H1 (cell line): ENCODE results near the gene PPP2R1A.

Source experiments
- BRCA1 ChIP-seq: IDR thresholded peaks from 2 replicates; pipeline ENCODE4 v1.6.1; 2012; ENCODE audit warnings: low read depth, low read length, improper control_type of control experiment
- CHD1 ChIP-seq: IDR thresholded peaks from 2 replicates; pipeline ENCODE4 v1.6.1; 2012; ENCODE audit warnings: low read depth, low read length, improper control_type of control experiment
- CTCF ChIP-seq, 3 experiments: IDR thresholded peaks; 1 replicate in 2 of 3; 2 replicates in 1 of 3; pipeline versions ENCODE4 v1.5.1 to v1.6.1; 2011; ENCODE audit warnings: low read length in 3 of 3, mild to moderate bottlenecking in 3 of 3, inconsistent platforms in 2 of 3, low read depth in 1 of 3, moderate library complexity in 1 of 3; ENCODE audit not compliant: insufficient read depth in 1 of 3; ENCODE audit errors: control extremely low read depth in 1 of 3
- EGR1 ChIP-seq: IDR thresholded peaks from 2 replicates; pipeline ENCODE4 v1.6.1; 2011; ENCODE audit warnings: low read depth, low read length, borderline replicate concordance
- JUND ChIP-seq: IDR thresholded peaks from 2 replicates; pipeline ENCODE4 v1.6.1; 2011; ENCODE audit warnings: mild to moderate bottlenecking, improper control_type of control experiment, low read length
- PHF8 ChIP-seq: fragments of 200-600 bp; sonication (generic); conservative IDR thresholded peaks from 2 replicates; pipeline ENCODE4 v1.7.1; 2012; ENCODE audit warnings: low read depth, mild to moderate bottlenecking, inconsistent platforms, low read length, moderate library complexity
- POLR2A ChIP-seq, 2 experiments: IDR thresholded peaks; 1 replicate in 1 of 2; 2 replicates in 1 of 2; pipeline ENCODE4 v1.6.1; 2011; ENCODE audit warnings: low read depth in 2 of 2, low read length in 2 of 2, mild to moderate bottlenecking in 2 of 2; ENCODE audit errors: control extremely low read depth in 1 of 2
- RBBP5 ChIP-seq: IDR thresholded peaks from 2 replicates; pipeline ENCODE4 v1.7.1; 2012; ENCODE audit warnings: low read depth, mild to moderate bottlenecking, inconsistent platforms, low read length, moderate library complexity, borderline replicate concordance
- SIX5 ChIP-seq: IDR thresholded peaks from 2 replicates; pipeline ENCODE4 v1.6.1; 2011; ENCODE audit warnings: mild to moderate bottlenecking, low read depth, low read length
- SP1 ChIP-seq: IDR thresholded peaks from 2 replicates; pipeline ENCODE4 v1.6.1; 2011; ENCODE audit warnings: low read depth, low read length
- YY1 ChIP-seq: IDR thresholded peaks from 2 replicates; pipeline ENCODE4 v1.6.1; 2011; ENCODE audit warnings: low read depth, mild to moderate bottlenecking, low read length
- ZNF274 ChIP-seq: IDR thresholded peaks from 2 replicates; pipeline ENCODE4 v1.7.0; 2012; ENCODE audit warnings: low read length, borderline replicate concordance; ENCODE audit errors: extremely low read depth
- TF ChIP-seq, protein P1 (sequence below): IDR thresholded peaks from 2 replicates; pipeline ENCODE4 v1.6.1; 2012; ENCODE audit warnings: inconsistent platforms

DNA sequence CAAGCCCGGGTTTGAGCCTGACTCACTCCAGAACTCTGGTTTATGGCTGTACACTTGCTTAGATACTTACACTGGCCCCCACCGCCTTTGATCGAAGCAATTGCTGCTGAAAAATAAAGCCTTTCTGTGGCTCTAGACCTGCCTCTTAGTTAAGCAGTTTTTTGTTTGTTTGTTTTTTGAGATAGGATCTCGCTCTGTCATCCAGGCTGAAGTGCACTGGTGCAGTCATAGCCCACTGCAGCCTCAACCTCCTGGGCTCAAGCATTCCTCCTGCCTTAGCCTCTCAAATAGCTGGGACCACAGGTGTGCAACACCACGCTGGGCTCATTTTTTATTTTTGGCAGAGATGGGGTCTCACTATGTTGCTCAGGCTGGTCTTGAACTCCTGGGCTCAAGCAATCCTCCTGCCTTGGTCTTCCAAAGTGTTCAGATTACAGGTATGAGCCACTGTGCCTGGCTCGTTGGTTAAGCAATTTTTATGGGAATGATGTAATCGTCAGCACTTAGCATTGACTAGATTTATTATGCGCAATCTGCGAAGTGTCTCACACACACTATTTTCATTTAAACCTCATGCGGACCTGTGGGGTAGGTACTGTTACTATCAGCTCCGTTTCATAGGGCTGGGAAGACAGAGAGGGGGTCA is 22.2 kb downstream of the PPP2R1A start:
- no peak for TF ChIP-seq SIX5
- no peak for TF ChIP-seq SP1
- no peak for TF ChIP-seq YY1
- no peak for TF ChIP-seq PHF8
- TF ChIP-seq RBBP5: no peak
- TF ChIP-seq, protein P1, sequence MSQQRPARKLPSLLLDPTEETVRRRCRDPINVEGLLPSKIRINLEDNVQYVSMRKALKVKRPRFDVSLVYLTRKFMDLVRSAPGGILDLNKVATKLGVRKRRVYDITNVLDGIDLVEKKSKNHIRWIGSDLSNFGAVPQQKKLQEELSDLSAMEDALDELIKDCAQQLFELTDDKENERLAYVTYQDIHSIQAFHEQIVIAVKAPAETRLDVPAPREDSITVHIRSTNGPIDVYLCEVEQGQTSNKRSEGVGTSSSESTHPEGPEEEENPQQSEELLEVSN: no peak
- no peak for TF ChIP-seq BRCA1
- TF ChIP-seq CTCF (IDR thresholded peaks at IDR 0.05; ENCODE audit: control extremely low read depth in 1 of 3, insufficient read depth in 1 of 3, low read depth in 1 of 3, low read length in 3 of 3): no peak
- no peak for TF ChIP-seq POLR2A (IDR thresholded peaks at IDR 0.05; ENCODE audit: control extremely low read depth in 1 of 2, low read depth in 2 of 2, low read length in 2 of 2)
- TF ChIP-seq EGR1: no peak
- TF ChIP-seq CHD1: no peak
- TF ChIP-seq JUND: no peak
- TF ChIP-seq ZNF274: no peak
